ENCODE measurements around the gene DOHH. TPM values are rescaled to one million over a fixed set of nuclear protein-coding genes. Genes with fewer than 3 reads are reported as not detected.

Gene DOHH
- total and polyA plus RNA-seq, 9 of the 15 experiments (the other 6 are each of a cell fraction or from before 2014, with no cell fraction given) = 0.14 to 47.2 (median 5.1) TPM

DNA sequence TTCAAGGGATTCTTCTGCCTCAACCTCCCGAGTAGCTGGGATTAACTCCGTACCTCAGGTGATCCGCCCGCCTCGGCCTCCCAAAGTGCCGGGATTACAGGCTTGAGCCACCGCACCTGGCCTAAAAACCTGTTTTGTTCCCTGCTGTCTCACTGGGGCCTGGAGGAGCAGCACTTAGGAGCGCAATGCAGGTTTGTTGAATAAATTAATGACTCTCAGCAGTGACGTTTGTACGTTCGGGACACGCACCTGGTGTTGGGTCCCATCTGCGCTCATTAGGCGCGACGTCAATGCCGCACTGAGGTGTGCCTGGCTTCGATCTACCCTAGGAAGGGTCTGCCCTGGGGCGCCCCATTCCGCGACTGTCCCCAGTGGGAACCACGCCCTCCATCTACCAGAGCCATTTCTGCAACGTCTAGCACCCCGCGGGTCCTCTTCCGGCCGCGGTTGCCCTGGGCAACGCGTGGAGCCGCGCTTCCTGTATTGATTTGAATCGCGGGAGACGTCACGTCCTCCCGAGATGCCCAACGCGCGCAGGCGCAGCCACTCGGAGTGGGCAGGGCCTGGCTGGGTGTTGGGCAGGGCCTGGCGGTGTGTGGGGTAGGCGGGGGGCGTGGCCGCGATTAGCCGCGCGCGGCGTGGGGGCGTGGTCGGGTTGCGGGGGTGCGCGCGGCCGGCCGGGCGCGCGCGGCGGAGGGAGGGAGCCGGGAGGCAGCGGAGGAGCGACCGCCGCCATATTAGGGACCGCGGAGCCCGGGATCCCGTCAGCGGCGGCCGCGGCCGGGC lies 5.3 kb upstream of the DOHH start, which contains the start of gene FZR1 (continued):
- TF ChIP-seq, protein P1, sequence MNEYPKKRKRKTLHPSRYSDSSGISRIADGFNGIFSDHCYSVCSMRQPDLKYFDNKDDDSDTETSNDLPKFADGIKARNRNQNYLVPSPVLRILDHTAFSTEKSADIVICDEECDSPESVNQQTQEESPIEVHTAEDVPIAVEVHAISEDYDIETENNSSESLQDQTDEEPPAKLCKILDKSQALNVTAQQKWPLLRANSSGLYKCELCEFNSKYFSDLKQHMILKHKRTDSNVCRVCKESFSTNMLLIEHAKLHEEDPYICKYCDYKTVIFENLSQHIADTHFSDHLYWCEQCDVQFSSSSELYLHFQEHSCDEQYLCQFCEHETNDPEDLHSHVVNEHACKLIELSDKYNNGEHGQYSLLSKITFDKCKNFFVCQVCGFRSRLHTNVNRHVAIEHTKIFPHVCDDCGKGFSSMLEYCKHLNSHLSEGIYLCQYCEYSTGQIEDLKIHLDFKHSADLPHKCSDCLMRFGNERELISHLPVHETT (CRISPR knock-in tag; conservative IDR thresholded peaks at IDR 0.05 in 1 of 2, IDR thresholded peaks at IDR 0.05 in 1 of 2) = peak in 1 of 2 experiments; percentile 76; a peak in 2 of 4 replicates
- TF ChIP-seq XRCC5 (IDR thresholded peaks at IDR 0.05; ENCODE audit: low read depth, low read length) (no peak), TAF1 (IDR thresholded peaks at IDR 0.05; ENCODE audit: control insufficient read depth, extremely low read depth, insufficient read depth, low read length, severe bottlenecking) (peak; percentile 75), HDAC2 (IDR thresholded peaks at IDR 0.05) (peak; percentile 74), KHSRP (IDR thresholded peaks at IDR 0.05) (no peak), KLF6 (CRISPR knock-in tag; IDR thresholded peaks at IDR 0.05; ENCODE audit: borderline replicate concordance) (peak; percentile 51; the same call in 1 of the 2 replicates), BRD9 (IDR thresholded peaks at IDR 0.05; ENCODE audit: low read depth, partially characterized antibody) (peak; percentile 32), CTBP1 (IDR thresholded peaks at IDR 0.05; ENCODE audit: borderline replicate concordance) (peak; percentile 79), SIN3B (IDR thresholded peaks at IDR 0.05; ENCODE audit: low read depth) (peak; percentile 41; the same call in 1 of the 2 replicates), MEIS2 (IDR thresholded peaks at IDR 0.05; ENCODE audit: partially characterized antibody) (peak; percentile 92), TBP (optimal IDR thresholded peaks at IDR 0.05; ENCODE audit: low read depth, low read length) (peak; percentile 51), ZNF444 (CRISPR knock-in tag; IDR thresholded peaks at IDR 0.05) (no peak), CBX3 (IDR thresholded peaks at IDR 0.05; ENCODE audit: borderline replicate concordance in 1 of 2, low read length in 2 of 2) (peak in 1 of 2 experiments; percentile 67; a peak in 1 of 3 replicates), SMAD4 (CRISPR knock-in tag; conservative IDR thresholded peaks at IDR 0.05) (0 out of 2 replicates have a peak, but pooled peaks have one; percentile 14), SIRT6 (IDR thresholded peaks at IDR 0.05; ENCODE audit: low read depth, low read length) (no peak), HMGN3 (IDR thresholded peaks at IDR 0.05; ENCODE audit: borderline replicate concordance, extremely low read depth, insufficient read length, low read depth, low read length) (peak; percentile 65), RBFOX2 (IDR thresholded peaks at IDR 0.05; ENCODE audit: low read depth, low read length) (peak; percentile 84)
- TF ChIP-seq, protein P2, sequence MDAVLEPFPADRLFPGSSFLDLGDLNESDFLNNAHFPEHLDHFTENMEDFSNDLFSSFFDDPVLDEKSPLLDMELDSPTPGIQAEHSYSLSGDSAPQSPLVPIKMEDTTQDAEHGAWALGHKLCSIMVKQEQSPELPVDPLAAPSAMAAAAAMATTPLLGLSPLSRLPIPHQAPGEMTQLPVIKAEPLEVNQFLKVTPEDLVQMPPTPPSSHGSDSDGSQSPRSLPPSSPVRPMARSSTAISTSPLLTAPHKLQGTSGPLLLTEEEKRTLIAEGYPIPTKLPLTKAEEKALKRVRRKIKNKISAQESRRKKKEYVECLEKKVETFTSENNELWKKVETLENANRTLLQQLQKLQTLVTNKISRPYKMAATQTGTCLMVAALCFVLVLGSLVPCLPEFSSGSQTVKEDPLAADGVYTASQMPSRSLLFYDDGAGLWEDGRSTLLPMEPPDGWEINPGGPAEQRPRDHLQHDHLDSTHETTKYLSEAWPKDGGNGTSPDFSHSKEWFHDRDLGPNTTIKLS (IDR thresholded peaks at IDR 0.05; ENCODE audit: borderline replicate concordance, low read depth) = peak; percentile 68; the same call in 1 of the 2 replicates
- TF ChIP-seq, protein P3, sequence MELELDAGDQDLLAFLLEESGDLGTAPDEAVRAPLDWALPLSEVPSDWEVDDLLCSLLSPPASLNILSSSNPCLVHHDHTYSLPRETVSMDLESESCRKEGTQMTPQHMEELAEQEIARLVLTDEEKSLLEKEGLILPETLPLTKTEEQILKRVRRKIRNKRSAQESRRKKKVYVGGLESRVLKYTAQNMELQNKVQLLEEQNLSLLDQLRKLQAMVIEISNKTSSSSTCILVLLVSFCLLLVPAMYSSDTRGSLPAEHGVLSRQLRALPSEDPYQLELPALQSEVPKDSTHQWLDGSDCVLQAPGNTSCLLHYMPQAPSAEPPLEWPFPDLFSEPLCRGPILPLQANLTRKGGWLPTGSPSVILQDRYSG (tag; conservative IDR thresholded peaks at IDR 0.05; ENCODE audit: low read depth) = 0 out of 2 replicates have a peak, but pooled peaks have one; percentile 29
- TF ChIP-seq, protein P4, sequence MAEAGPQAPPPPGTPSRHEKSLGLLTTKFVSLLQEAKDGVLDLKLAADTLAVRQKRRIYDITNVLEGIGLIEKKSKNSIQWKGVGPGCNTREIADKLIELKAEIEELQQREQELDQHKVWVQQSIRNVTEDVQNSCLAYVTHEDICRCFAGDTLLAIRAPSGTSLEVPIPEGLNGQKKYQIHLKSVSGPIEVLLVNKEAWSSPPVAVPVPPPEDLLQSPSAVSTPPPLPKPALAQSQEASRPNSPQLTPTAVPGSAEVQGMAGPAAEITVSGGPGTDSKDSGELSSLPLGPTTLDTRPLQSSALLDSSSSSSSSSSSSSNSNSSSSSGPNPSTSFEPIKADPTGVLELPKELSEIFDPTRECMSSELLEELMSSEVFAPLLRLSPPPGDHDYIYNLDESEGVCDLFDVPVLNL (CRISPR knock-in tag; IDR thresholded peaks at IDR 0.05; ENCODE audit: low read depth) = peak; percentile 88; the same call in 1 of the 2 replicates
